Peyer's patch (tissue), 4 donors: ENCODE data around the gene SYNE2.

Experiments used
- POLR2A ChIP-seq, 2 donors: fragments of 450-650 bp; IDR thresholded peaks; one replicate each; pipeline ENCODE4 v1.5.1; 2017; ENCODE audit warnings: antibody characterized with exemption in 2 of 2, mild to moderate bottlenecking in 2 of 2, moderate library complexity in 2 of 2
- TF ChIP-seq, protein P1 (sequence below), 6 experiments: fragments of 450-650 bp in 4 of 6; fragments of 200-600 bp in 2 of 6; sonication (generic) in 1 of 6; IDR thresholded peaks; one replicate each; pipeline ENCODE4 v1.5.1; 2017 to 2019; ENCODE audit warnings: antibody characterized with exemption in 6 of 6, mild to moderate bottlenecking in 3 of 6, moderate library complexity in 1 of 6

DNA sequence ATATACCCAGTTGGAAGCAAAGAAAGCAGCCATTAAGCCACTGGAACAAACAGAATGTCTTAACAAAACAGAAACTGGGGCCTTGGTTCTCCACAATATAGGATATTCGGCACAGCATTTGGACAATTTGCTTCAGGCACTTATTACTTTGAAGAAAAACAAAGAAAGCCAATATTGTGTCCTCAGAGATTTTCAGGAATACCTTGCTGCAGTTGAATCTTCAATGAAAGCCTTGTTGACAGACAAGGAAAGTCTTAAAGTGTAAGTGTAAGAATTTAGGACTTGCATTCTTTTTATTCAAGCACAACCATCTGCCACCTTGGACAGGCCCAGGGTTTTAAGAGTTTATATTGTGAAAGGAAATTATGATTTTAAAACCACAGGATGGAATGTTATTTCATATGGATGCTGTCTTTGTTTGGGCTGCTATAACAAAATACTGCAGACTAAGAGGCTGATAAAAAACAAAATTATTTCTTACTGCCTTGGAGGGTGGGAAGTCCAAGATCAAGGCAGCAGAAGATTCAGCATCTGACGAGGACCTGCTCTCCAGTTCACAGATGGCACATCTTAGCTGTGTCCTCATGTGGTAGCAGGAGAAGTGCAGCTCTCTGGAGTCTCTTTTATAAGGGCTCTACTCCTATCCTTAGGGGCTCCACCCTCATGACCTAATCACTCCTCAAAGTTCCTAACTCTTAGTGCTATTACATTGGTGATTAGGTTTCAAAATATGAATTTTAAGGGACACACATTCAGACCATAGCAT is 197.0 kb downstream of the SYNE2 start:
- TF ChIP-seq, protein P1, sequence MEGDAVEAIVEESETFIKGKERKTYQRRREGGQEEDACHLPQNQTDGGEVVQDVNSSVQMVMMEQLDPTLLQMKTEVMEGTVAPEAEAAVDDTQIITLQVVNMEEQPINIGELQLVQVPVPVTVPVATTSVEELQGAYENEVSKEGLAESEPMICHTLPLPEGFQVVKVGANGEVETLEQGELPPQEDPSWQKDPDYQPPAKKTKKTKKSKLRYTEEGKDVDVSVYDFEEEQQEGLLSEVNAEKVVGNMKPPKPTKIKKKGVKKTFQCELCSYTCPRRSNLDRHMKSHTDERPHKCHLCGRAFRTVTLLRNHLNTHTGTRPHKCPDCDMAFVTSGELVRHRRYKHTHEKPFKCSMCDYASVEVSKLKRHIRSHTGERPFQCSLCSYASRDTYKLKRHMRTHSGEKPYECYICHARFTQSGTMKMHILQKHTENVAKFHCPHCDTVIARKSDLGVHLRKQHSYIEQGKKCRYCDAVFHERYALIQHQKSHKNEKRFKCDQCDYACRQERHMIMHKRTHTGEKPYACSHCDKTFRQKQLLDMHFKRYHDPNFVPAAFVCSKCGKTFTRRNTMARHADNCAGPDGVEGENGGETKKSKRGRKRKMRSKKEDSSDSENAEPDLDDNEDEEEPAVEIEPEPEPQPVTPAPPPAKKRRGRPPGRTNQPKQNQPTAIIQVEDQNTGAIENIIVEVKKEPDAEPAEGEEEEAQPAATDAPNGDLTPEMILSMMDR (IDR thresholded peaks at IDR 0.05), result no peak
- no peak for TF ChIP-seq POLR2A (IDR thresholded peaks at IDR 0.05)
